ENCODE results near the gene GALNT11.
"Not testable (repeated sequence)": the region's sequence is repeated elsewhere in the genome, so short reads cannot be mapped to it uniquely, and the experiment has no call there.

GALNT11 gene

DNA sequence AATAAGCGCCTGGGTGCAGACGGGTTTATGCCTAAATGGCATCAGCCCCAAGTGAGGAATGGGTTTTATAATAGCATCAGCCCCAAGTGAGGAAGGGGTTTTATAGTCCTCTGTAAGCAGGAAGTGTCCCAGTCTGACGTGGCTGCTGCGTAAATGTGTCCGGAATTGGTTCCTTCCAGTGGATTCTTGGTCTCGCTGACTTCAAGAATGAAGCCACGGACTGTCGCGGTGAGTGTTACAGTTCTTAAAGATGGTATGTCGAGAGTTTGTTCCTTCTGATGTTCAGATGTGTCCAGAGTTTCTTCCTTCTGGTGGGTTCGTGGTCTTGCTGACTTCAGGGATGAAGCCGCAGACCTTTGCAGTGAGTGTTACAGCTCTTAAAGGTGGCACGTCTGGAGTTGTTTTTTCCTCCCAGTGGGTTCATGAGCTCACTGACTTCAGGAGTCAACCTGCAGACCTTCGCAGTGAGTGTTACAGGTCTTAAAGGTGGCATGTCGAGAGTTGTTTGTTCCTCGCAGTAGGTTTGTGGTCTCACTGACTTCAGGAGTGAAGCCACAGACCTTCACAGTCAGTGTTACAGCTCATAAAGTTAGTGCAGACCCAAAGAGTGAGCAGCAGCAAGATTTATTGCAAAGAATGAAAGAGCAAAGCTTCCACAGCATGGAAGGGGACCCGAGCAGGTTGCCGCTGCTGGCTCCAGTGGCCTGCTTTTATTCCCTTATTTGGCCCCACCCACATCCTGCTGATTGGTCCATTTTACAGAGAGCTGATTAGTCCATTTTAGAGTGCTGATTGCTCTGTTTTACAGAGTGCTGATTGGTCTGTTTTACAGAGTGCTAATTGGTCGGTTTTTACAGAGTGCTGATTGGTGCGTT, 2.3 kb downstream of the GALNT11 start:
- DNase-seq, result not testable (repeated sequence)

DNA sequence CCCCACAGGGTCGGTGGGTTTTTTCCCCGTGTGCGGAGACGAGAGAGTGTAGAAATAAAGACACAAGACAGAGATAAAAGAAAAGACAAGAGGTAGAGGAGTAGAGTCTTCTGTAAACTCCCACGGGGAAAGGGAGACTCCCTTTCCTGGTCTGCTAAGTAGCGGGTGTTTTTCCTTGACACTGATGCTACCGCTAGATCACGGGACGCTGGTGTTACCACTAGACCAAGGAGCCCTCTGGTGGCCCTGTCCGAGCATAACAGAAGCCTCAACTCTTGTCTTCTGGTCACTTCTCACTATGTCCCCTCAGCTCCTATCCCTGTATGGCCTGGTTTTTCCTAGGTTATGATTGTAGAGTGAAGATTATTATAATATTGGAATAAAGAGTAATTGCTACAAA, 4.6 kb downstream of the GALNT11 start:
- DNase-seq, result not testable (repeated sequence)

DNA sequence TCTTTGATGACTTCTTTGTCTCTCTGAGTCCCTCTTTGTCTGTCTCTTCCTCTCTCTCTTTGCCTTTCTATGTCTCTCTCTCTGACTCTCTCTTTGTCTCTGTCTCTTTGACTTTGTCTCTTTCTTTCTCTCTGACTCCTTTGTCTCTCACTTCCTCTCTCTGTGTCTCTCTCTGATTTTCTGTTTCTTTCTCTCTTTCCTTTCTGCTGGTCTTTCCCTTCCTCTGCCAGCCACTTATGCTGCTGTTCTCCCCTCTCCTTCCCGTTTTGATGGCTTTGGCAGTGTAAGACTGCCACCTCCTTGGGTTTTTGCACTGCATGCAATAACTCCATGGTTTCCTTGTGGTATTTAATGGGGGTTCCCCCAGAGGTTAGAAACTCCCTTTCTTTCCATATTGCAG, 5.2 kb downstream of the GALNT11 start:
- not testable (repeated sequence) for DNase-seq

DNA sequence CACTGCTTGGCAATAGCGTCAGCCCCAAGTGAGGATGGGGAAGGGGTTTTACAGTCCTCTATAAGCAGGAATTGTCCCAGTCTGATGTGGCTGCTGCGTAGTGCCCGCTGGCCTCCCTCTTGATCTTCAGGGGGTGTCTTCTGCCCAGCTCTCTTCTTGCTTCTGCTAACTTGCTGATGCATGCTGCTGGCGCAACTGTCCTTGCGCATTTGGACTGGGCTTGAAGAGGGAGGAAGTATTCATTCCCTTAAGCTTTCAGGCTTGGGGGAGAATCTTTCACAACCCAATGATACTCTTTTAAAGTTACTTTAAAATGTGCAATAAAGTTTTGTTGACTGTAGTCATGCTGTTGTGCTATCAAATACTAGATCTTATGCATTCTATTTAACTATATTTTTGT, 10.3 kb downstream of the GALNT11 start:
- no peak for DNase-seq

DNA sequence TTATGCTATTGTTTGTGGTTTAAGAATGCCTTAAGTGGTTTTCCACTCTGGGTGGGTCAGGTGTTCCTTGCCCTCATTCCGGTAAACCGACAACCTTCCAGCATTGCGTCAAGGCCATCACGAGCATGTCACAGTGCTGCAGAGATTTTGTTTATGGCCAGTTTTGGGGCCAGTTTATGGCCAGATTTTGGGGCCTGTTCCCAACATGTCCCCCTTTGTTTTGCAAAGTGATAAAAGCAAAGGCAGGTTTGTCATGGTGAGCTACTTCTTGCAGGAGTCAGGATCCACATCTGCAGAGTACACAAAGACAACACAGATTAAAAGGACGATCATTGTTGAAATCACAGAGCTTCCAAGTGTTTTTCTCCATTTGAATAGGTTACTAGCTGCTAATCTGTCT, 12.9 kb downstream of the GALNT11 start:
- DNase-seq, result not testable (repeated sequence)

DNA sequence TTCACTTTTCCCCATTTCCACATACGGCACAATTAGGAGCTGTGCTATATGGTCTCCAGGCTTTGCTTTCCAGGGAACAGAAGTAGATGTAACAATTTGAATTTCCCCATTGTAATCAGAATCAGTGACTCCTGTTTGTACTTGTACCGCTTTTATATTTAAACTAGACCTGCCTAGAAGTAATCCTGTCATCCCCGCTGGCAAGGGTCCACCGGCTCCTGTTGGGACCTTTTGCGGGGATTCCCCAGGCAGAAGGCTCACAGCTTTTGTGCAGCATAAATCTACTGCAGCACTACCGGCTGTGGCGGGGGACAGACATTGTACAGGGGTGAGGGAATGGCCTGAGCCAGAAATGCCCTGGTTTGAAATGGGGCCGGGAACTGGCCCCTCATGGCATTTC, 17.6 kb downstream of the GALNT11 start:
- not testable (repeated sequence) for DNase-seq

DNA sequence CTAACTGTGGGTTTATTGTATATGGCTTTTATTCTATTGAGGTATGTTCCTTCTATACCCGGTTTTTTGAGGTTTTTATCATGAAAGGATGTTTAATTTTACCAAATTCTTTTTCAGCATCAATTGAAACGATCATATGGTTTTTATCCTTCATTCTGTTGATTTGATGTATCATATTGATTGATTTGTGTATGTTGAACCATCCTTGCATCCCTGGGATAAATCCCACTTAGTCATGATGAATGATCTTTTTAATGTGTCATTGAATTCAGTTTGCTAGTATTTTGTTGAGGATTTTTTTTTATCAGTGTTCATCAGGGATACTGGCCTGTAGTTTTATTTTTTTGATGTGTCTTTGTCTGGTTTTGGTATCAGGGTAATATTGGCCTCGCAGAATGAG, 19.4 kb downstream of the GALNT11 start:
- not testable (repeated sequence) for DNase-seq

DNA sequence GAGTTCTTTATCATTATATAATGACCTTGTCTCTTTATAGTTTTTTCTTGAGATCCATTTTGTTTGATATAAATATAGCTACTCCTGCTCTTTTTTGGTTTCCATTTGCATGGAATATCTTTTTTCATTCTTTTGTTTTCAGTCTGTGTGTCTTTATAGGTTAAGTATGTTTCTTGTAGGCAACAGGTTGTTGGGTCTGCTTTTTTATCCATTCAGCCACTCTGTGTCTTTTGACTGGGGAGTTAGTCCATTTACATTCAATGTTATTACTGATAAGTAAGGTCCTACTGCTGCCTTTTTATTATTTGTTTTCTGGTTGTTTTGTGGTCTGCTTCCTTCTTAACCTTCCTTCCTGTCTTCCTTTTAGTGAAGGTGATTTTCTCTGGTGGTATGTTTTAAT, 21.1 kb downstream of the GALNT11 start:
- no peak for DNase-seq

DNA sequence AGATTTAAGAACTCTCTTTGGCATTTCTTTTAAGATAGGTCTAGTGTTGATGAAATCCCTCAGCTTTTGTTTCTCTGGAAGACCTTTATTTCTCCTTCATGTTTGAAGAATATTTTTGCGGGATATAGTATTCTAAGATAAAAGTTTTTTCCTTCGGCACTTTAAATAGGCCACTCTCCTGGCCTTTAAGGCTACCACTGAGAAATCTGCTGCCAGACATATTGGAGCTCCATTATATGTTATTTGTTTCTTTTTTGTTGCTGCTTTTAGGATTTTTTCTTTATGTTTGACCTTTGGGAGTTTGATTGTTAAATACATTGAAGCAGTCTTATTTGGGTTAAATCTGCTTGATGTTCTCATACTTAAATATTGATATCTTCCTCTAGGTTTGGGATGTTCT, 22.6 kb downstream of the GALNT11 start:
- no peak for DNase-seq

DNA sequence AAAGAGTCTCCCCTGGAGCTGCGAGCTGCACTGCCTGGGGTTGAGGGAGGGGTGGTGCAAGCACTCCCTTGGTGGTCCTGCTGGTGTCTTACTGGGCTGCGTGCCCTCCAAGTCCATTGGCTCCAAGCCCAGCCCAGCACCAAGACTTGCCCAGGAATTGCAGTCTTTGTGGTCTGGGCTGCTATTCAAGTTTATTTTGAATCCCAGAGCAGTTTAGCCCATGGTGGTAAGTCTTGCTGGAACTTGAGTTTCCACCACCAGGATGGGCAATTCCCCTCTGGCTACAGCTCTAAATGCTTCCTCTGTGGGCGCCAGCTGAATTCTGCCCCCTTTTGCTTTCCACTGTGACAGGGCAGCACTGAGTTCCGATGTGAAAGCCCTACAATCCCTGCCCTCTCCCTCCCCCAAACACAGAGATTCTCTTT, 25.1 kb downstream of the GALNT11 start:
- no peak for DNase-seq

DNA sequence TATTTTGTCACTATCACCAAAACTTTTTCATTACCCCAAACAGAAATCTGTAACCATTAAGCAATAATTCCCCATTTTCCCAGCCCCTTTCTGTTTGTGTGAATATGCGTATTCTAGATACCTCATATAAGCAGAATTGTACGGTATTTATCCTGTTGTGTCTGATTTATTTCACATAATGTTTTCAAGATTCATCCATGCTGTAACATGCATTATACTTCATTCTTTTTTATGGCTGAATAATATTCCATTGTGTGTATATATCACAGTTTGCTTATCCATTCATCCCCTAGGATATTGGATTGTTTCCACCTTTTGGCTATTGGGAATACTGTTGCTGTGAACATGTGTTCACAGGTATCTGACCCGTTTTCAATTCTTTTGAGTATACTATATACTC, 26.5 kb downstream of the GALNT11 start:
- DNase-seq, result no peak

DNA sequence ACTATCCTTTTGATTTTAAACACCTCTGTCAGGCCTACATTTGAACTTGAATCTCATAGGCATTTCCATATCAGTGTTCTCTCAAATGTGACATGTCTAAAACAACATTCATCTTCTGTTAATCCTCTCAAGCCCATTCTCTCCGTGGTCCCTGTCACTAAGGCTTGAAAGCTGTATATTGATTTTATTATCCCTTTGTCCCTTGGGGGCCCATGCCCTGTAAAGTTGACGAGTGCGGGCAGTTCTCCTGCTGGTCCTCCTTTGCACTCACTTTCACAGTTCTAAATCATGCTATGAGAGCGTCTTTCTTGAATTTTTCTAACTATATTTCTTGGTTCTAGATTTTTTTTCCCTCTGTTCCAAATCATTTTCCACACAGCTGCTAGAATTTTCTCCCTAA, 27.3 kb downstream of the GALNT11 start:
- DNase-seq, result no peak

DNA sequence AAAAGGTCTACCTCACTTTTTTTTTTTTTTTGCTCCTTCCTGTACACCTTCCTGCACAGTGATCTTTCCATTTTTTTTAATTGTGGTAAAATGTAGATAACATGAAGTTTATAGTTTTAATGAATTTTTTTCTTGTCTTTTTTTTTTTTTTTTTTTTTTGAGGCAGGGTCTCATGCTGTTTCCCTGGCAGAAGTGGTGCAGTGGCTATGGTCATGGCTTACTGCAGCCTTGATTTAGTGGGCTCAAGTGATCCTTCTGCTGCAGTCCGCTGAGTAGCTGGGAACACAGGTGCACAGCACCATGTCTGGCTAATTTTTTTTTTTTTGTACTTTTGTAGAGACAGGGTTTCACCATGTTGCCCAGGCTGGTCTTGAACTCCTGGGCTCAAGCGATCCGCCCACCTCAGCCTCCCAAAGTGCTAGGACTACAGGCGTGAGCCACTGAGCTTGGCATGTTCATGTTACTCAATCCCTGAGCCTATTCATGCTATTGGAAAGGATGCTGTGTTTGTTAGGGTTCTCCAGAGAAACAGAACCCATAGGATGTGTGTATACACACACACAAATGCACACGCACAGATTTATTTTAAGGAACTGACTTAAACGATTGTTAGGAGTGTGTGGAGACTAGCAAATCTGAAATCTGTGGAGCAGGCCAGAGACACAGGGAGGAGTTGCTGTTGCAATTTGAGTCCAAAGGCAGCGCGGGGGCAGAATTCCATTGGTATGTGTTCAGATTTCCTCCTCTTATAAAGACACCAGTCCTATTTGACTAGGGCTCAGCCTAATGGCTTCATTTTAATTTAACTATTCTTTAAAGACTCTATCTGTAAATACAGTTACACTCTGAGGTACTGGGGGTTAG, 29.1 kb downstream of the GALNT11 start:
- no peak for DNase-seq

DNA sequence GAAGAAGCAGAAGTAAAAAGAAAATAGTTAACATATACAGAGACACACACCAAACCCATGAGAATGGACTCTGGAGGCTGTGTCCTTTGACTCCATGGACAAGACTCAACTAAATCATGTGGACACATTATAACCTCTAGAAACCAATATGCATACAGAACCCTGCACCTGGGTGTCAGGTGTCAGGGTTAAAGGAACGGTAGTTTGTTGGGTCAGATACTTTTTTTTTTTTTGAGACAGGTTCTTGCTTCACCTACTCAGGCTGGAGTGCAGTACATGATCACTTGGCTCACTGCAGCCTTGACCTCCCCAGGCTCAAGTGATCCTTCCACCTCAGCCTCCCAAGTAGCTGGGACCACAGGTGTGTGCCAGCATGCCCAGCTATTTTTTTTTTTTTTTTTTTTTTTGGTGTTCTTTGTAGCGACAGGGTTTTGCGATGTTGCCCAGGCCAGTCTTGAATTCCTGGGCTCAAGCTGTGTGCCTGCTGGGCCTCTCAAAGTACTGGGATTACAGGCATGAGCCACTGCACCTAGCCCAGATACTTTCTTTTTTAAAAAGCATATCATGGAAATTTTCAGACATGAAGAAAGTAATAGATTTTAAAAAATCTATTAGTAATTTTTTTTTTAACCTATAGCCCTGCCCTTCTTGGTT, 31.3 kb downstream of the GALNT11 start:
- DNase-seq, result no peak

DNA sequence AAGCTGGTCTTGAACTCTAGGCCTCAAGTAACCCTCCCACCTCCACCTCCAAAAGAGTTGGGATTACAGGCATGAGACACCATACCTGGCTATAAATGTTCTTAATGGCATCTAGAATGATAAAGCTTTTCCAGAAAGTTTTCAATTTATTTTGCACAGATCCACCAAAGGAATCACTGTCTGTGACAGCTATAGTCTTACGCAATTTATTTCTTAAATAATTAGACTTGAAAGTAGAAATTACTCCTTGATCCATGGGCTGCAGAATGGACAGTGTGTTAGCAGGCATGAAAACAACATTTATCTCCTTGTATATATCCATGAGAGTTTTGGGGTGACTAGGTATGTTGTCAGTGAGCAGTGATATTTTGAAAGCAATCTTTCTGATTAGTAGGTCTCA, 33.8 kb downstream of the GALNT11 start:
- no peak for DNase-seq

DNA sequence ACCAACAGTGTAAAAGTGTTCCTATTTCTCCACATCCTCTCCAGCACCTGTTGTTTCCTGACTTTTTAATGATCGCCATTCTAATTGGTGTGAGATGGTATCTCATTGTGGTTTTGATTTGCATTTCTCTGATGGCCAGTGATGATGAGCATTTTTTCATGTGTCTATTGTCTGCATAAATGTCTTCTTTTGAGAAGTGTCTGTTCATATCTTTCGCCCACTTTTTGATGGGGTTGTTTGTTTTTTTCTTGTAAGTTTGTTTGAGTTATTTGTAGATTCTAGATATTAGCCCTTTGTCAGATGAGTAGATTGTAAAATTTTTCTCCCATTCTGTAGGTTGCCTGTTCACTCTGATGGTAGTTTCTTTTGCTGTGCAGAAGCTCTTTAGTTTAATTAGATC, 35.6 kb downstream of the GALNT11 start:
- not testable (repeated sequence) for DNase-seq

DNA sequence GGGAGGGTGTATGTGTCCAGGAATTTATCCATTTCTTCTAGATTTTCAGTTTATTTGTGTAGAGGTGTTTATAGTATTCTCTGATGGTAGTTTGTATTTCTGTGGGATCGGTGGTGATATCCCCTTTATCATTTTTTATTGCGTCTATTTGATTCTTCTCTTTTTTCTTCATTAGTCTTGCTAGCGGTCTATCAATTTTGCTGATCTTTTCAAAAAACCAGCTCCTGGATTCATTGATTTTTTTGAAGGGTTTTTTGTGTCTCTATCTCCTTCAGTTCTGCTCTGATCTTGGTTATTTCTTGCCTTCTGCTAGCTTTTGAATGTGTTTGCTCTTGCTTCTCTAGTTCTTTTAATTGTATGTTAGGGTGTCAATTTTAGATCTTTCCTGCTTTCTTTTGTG, 37.7 kb downstream of the GALNT11 start:
- DNase-seq, result not testable (repeated sequence)

DNA sequence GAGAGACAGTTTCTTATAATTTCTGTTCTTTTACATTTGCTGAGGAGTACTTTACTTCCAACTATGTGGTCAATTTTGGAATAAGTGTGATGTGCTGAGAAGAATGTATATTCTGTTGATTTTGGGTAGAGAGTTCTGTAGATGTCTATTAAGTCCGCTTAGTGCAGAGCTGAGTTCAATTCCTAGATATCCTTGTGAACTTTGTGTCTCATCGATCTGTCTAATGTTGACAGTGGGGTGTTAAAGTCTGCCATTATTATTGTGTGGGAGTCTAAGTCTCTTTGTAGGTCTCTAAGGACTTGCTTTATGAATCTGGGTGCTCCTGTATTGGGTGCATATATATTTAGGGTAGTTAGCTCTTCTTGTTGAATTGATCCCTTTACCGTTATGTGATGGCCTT, 38.3 kb downstream of the GALNT11 start:
- DNase-seq, result not testable (repeated sequence)

DNA sequence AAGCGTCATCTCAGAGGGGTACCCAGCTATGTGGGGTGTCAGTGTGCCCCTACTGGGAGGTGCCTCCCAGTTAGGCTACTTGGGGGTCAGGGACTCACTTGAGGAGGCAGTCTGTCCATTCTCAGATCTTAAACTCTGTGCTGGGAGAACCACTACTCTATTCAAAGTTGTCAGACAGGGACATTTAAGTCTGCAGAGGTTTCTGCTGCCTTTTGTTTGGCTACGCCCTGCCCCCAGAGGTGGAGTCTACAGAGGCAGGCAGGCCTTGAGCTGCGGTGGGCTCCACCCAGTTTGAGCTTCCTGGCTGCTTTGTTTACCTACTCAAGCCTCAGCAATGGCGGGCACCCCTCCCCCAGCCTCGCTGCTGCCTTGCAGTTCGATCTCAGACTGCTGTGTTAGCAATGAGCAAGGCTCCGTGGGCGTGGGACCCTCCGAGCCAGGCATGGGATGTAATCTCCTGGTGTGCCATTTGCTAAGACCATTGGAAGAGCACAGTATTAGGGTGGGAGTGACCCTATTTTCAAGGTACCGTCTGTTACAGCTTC, 40.4 kb downstream of the GALNT11 start:
- not testable (repeated sequence) for DNase-seq

DNA sequence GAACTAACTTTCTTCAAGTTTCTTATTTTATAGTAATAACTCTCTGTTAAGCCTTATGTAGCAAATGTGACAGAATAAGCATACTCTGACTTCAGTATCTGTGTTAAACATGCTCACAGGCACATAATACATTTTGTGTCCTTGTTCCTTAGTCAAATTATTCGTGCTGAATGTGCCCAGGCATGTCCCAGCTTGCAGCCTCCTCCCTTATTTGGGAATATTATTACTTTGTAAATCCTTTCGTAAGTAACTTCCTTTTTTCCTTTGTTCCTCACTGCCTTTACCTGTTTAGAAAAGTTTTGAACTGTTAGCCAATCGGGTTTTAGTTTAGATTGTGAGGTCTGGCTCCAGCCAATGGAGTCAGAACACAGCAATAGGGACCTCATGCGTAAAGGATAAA, 46.9 kb downstream of the GALNT11 start:
- DNase-seq, result no peak

DNA sequence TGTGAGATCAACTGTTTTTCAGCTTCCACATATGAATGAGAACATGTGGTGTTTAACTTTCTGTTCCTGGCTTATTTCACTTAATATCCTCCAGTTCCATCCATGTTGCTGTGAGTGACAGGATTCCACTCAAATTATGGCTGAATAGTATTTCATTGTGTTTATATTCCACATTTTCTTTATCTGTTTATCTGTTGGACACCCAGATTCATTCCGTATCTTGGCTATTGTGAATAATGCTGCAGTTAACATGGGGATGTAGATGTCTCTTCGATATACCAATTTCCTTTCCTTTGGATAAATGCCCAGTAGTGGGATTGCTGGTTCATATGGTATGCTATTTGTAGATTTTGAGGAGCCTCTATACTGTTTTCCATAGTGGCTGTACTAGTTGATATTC, 47.9 kb downstream of the GALNT11 start:
- no peak for DNase-seq

DNA sequence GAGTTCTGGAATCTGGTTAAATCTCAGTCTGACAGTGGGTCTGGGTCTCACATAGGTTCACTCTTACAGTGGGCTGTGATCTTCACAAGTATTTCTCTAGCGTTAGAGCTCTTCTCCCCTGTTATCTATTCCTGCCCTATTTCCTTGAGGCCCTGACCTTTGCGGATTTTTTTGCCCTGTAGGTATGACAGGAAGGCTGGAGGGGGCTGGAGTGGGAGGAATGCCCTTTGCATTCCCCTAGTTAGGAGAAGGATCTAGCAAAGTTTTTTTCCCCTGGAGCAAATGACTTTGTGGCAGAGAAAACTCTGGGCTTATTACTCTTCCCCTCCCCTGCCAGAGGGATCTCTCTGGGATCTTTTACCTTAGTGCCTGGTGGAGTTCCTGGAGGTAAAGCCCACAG, 49.2 kb downstream of the GALNT11 start:
- no peak for DNase-seq

DNA sequence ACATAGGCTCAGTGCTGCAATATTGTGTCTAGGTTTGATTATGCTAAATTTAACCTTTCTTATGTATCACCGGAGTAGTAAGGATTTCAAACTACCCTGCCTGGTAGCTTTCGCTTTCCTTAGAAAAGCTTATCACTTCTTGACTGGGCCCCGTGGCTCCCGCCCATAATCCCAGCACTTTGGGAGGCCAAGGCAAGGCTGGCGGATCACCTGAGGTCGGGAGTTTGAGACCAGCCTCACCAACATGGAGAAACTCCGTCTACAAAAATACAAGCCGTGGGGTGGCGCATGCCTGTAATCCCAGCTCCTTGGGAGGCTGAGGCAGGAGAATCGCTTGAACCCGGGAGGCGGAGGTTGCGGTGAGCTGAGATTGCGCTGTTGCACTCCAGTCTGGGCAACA, 49.9 kb downstream of the GALNT11 start:
- not testable (repeated sequence) for DNase-seq
